IPS DF 6.9 (cell line): ENCODE data around the gene IL17C.
A peak's percentile ranks its signal among the peaks of the same experiment; 100 is the strongest.

ENCODE experiments used
- DNase-seq: peaks from one replicate; pipeline ENCODE4 v3.0.0-alpha.2; 2013; ENCODE audit warnings: low read depth, low spot score
- H3K27ac ChIP-seq: one replicate; pipeline ENCODE4 v1.5.1; 2013; ENCODE audit warnings: low read length, control low read depth
- H3K27me3 ChIP-seq: 2 replicates; pipeline ENCODE4 v1.6.1; 2013; ENCODE audit warnings: mild to moderate bottlenecking, low read length; ENCODE audit not compliant: control insufficient read depth, insufficient read depth
- H3K36me3 ChIP-seq: 2 replicates; pipeline ENCODE4 v1.6.1; 2013; ENCODE audit warnings: low read length; ENCODE audit not compliant: control insufficient read depth, insufficient read depth
- H3K4me1 ChIP-seq: 2 replicates; pipeline ENCODE4 v1.6.1; 2013; ENCODE audit warnings: low read length; ENCODE audit not compliant: control insufficient read depth, insufficient read depth
- H3K4me3 ChIP-seq: 2 replicates; pipeline ENCODE4 v1.5.1; 2013; ENCODE audit warnings: mild to moderate bottlenecking, low read length
- H3K9me3 ChIP-seq: 2 replicates; pipeline ENCODE4 v1.6.1; 2013; ENCODE audit warnings: low read length, inconsistent platforms; ENCODE audit not compliant: control insufficient read depth, insufficient read depth
- WGBS: extraction: QIAGEN DNeasy Blood & Tissue Kit; methylation state at CpG from one replicate; pipeline ENCODE4 v1.1.7; 2013; ENCODE audit warnings: mixed read lengths, missing lambda C conversion rate; ENCODE audit not compliant: insufficient read length, insufficient coverage; 5-methylcytosine and 5-hydroxymethylcytosine counted together

Gene IL17C

GRCh38 chr16:88686439-88687253 is 48.3 kb downstream of the IL17C start, which contains the start of gene SNAI3:
Gene SNAI3, minus strand, starts transcription at chr16:88686507. Its CDS starts 101 bp downstream, at chr16:88686406.
- peak within 1 kb of the TSS; percentile 58; the same call in 1 of the 2 replicates for H3K4me3 ChIP-seq
- no peaks in the 10 kb centered on the region; the same call in 1 of the 2 replicates for H3K36me3 ChIP-seq
- no peak within 1 kb of the TSS for H3K27ac ChIP-seq
- H3K27me3 ChIP-seq: no peaks in the 10 kb centered on the region
- no peaks in the 10 kb centered on the region for H3K9me3 ChIP-seq
- DNase-seq: no peak
- H3K4me1 ChIP-seq: peaks cover 2% of the 10 kb centered on the region; the same call in 1 of the 2 replicates
- no CpG with 5 or more reads among the region's 65 CpGs for WGBS

GRCh38 chr16:88687254-88687576 is 48.8 kb downstream of the IL17C start:
- no peaks in the 10 kb centered on the region for H3K9me3 ChIP-seq
- H3K36me3 ChIP-seq: no peaks in the 10 kb centered on the region; the same call in 1 of the 2 replicates
- H3K27me3 ChIP-seq: no peaks in the 10 kb centered on the region
- no CpG with 5 or more reads among the region's 10 CpGs for WGBS
- H3K4me1 ChIP-seq: peaks cover 2% of the 10 kb centered on the region; the same call in 1 of the 2 replicates
- H3K4me3 ChIP-seq: no peak overlapping the region
- H3K27ac ChIP-seq: no peak overlapping the region
- DNase-seq: no peak

DNA sequence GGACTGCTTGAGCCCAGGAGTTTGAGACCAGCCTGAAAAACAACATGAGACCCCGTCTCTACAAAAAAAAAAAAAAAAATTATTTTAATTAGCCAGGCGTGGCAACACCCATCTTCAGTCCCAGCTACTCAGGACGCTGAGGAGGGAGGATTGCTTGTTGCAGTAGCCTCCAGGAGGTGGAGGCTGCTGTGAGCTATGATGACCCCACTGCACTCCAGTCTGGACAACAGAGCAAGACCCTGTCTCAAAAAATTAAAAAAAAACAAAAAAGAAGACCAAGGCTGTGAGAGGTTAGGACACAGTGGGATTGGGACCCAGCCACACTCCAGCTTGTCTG is 49.3 kb downstream of the IL17C start:
- no peaks in the 10 kb centered on the region; the same call in 1 of the 2 replicates for H3K36me3 ChIP-seq
- H3K4me3 ChIP-seq: no peak overlapping the region
- peaks cover 2% of the 10 kb centered on the region; the same call in 1 of the 2 replicates for H3K4me1 ChIP-seq
- no peaks in the 10 kb centered on the region for H3K9me3 ChIP-seq
- no peak overlapping the region for H3K27ac ChIP-seq
- WGBS: no CpG with 5 or more reads among the region's 3 CpGs
- H3K27me3 ChIP-seq: no peaks in the 10 kb centered on the region
- no peak for DNase-seq

DNA sequence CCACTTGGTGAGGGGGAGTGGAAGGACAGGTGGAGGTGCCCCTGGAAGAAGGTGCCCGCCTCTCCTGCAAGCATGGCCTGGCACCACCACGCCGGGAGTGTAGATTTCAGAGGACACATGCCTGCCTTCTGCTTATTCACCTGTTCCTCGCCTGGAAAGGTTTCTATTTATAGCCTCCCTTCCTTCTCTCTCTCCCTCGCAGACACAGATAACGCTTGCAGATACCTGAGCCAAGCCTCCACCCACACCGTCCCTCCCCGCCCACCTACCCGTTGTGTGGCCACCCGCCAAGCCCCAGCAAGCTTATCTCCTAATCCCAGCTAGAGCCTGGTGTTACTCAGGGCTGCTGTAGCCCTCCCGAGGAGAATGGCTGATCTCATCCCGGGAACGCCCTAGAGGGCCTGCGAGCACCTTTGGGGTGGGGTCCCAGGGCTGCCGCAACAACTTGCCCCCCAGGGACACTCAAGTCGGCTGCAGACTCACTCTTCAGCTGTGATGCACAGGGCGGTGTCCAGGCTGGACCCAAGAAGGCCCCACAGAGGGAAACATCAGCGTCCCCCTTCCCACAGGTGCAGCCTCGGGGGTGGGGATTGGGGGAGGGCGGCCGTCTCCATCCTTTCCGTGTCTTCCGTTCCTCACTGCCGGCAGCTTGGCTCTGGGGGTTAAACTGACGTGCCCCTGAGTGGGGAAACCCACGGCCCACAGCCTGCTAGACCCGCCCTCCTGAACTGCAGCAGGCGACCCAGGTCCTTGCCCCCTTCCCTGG is 49.8 kb downstream of the IL17C start:
- Histone ChIP-seq H3K9me3 (no peaks in the 10 kb centered on the region), H3K36me3 (no peaks in the 10 kb centered on the region; the same call in 1 of the 2 replicates), H3K4me1 (peaks cover 2% of the 10 kb centered on the region; the same call in 1 of the 2 replicates), H3K27ac (no peak overlapping the region), H3K27me3 (no peaks in the 10 kb centered on the region), H3K4me3 (no peak overlapping the region)
- DNase-seq: no peak
- WGBS: no CpG with 5 or more reads among the region's 28 CpGs
